ENCODE measurements around the gene HLCS. TPM values are rescaled to one million over a fixed set of nuclear protein-coding genes. Genes with fewer than 3 reads are reported as not detected.

Gene HLCS
- total RNA-seq, 2 donors from 2014 or later, result 40.9 to 41.8 TPM

DNA sequence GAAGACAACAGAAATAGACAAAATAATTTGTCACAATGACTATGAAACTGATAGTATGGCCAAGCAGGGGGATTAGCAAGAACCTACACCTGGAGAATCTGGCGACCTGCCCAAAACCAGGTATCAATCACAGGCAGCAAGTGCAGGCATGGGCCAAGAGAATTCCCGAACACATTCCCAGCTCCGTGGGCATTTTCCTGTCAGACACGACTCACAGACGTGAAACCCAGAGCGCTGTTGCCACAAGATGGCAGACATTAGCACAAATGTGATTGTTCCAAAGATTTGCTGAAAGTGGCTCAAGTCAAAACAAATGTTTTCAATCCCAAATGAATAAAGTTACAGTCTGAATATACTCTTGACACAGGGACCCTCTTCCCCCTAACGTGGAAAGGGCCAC lies 36.8 kb downstream of the HLCS start:
- Histone ChIP-seq H3K4me1 (replicated peaks) (peaks cover 7% of the 10 kb centered on the region), H3K27me3 (replicated peaks; ENCODE audit: insufficient read depth) (no peaks in the 10 kb centered on the region)
- WGBS, result 37% methylated on average over 7 of the region's 7 CpGs

DNA sequence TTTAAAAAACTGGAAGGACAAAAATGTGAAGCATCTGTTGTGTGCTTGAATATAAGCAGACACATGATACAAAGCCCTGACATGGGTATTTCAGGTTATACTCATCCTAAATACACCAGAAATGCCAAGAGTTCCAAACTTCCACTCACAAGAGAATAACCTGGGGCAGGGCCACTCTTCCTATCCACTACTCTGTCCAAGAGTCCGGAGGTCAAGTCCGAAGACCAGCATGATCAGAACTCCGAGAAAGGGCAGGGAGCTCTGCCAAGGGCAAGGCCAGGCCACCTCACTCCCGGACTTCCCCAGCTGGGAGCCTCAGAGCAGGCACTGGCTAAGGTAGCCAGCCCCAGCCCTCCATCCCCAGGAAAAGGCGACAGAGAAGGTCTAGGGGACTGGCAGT lies 37.5 kb downstream of the HLCS start:
- intact Hi-C loops (cut with DNase I), result loop anchor here (10.0 kb wide), 2 partner anchors 56 to 504 kb away; no protein-coding TSS in a partner anchor
- DNase-seq (ENCODE audit: low spot score), result no peak
- no peak overlapping the region for H3K4me3 ChIP-seq
- H3K27ac ChIP-seq, result peak overlapping the region in 1 of 2 donors; percentile 26
- no peaks in the 10 kb centered on the region for H3K9me3 ChIP-seq
- no peaks in the 10 kb centered on the region for H3K36me3 ChIP-seq
- peaks cover 7% of the 10 kb centered on the region for H3K4me1 ChIP-seq (replicated peaks)
- H3K27me3 ChIP-seq (replicated peaks; ENCODE audit: insufficient read depth), result no peaks in the 10 kb centered on the region
- WGBS, result 64% methylated on average over 5 of the region's 5 CpGs
- TF ChIP-seq, protein P1, sequence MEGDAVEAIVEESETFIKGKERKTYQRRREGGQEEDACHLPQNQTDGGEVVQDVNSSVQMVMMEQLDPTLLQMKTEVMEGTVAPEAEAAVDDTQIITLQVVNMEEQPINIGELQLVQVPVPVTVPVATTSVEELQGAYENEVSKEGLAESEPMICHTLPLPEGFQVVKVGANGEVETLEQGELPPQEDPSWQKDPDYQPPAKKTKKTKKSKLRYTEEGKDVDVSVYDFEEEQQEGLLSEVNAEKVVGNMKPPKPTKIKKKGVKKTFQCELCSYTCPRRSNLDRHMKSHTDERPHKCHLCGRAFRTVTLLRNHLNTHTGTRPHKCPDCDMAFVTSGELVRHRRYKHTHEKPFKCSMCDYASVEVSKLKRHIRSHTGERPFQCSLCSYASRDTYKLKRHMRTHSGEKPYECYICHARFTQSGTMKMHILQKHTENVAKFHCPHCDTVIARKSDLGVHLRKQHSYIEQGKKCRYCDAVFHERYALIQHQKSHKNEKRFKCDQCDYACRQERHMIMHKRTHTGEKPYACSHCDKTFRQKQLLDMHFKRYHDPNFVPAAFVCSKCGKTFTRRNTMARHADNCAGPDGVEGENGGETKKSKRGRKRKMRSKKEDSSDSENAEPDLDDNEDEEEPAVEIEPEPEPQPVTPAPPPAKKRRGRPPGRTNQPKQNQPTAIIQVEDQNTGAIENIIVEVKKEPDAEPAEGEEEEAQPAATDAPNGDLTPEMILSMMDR (IDR thresholded peaks at IDR 0.05), result no peak
- no peak for TF ChIP-seq POLR2A (IDR thresholded peaks at IDR 0.05)
- TF ChIP-seq POLR2AphosphoS5 (IDR thresholded peaks at IDR 0.05), result no peak

More for the DNA sequence above, 36.8 kb downstream of the HLCS start:
- peak; percentile 54 for DNase-seq (ENCODE audit: low spot score)
- intact Hi-C loops (cut with DNase I), result loop anchor here (10.0 kb wide), 2 partner anchors 55 to 505 kb away; no protein-coding TSS in a partner anchor
- H3K27ac ChIP-seq, result peak overlapping the region in 1 of 2 donors; percentile 26
- H3K36me3 ChIP-seq, result no peaks in the 10 kb centered on the region
- TF ChIP-seq, protein P1 (IDR thresholded peaks at IDR 0.05), result peak in 1 of 4 experiments; percentile 11
- TF ChIP-seq POLR2A (IDR thresholded peaks at IDR 0.05), result no peak
- H3K9me3 ChIP-seq, result no peaks in the 10 kb centered on the region
- no peak overlapping the region for H3K4me3 ChIP-seq

DNA sequence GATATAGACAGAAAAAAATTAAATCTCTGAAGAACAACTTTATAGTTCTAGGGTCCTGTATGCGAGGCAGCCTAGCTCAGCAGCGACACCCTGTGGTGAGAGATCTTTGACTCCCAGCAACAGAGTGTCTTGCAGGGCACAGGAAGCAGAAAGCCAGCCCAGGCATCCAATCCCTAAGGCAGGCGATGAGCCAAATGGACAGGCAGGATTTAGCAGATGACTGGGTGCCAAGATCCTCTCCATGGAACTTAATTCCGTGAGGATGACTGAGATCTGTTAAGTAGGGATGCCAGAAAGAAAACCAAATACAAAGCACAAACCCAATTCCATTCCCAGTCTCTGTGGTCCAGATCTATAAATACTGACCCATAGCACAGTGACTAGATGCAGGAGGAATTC lies 38.8 kb downstream of the HLCS start:
- no peaks in the 10 kb centered on the region for H3K36me3 ChIP-seq
- H3K4me1 ChIP-seq (replicated peaks), result peaks cover 7% of the 10 kb centered on the region
- intact Hi-C loops (cut with DNase I), result loop anchor here (2.0 to 10.0 kb wide), 3 partner anchors 57 to 503 kb away; no protein-coding TSS in a partner anchor
- peak overlapping the region; percentile 57 to 72 for H3K27ac ChIP-seq
- no peaks in the 10 kb centered on the region for H3K27me3 ChIP-seq (replicated peaks; ENCODE audit: insufficient read depth)
- TF ChIP-seq POLR2A (IDR thresholded peaks at IDR 0.05), result no peak
- TF ChIP-seq, protein P1 (IDR thresholded peaks at IDR 0.05), result peak; percentile 78 to 93 (median 90)
- no peak for TF ChIP-seq POLR2AphosphoS5 (IDR thresholded peaks at IDR 0.05)
- peak; percentile 89 for DNase-seq (ENCODE audit: low spot score)
- H3K9me3 ChIP-seq, result no peaks in the 10 kb centered on the region
- H3K4me3 ChIP-seq, result no peak overlapping the region
- 6% methylated on average over 4 of the region's 4 CpGs for WGBS

DNA sequence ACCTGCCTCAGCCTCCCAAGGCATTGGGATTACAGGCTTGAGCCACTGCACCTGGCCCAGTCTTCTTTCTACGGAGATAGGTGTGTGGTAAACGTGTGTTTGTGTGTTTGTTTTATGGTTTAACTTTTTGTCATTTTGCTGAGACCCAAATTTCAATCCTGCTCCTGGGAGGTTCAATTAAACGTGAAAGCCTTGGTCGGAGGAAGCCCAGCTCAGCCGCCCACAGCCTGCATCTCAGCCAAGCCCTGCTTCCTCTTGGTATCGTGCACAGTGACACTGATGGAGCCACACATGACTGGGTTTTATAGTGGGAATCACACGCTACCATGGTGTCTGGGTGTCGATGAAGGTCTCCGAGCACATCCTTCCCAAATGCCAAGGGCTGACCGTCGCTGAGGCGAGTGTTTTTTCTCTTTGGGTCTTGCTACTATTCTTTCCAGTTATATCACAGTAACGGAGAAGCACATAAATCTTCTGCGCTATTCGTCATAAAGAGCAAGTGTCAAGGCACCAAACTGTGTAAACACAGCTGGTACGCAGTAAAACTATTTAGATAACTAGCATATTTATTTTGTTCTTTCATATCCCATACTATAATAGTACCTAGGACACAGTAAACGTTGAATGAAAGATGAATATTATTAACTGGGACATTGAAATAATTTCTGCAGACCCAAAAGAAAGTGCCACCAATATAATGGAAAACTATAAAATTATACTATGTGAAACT lies 39.3 kb downstream of the HLCS start:
- H3K36me3 ChIP-seq, result no peaks in the 10 kb centered on the region
- 33% methylated on average over 17 of the region's 17 CpGs for WGBS
- no peak for TF ChIP-seq POLR2A (IDR thresholded peaks at IDR 0.05)
- TF ChIP-seq POLR2AphosphoS5 (IDR thresholded peaks at IDR 0.05), result peak; percentile 90
- no peaks in the 10 kb centered on the region for H3K27me3 ChIP-seq (replicated peaks; ENCODE audit: insufficient read depth)
- peak; percentile 56 for DNase-seq (ENCODE audit: low spot score)
- intact Hi-C loops (cut with DNase I), result loop anchor here (2.0 to 10.0 kb wide), 3 partner anchors 58 to 502 kb away; no protein-coding TSS in a partner anchor
- H3K9me3 ChIP-seq, result no peaks in the 10 kb centered on the region
- peaks cover 7% of the 10 kb centered on the region for H3K4me1 ChIP-seq (replicated peaks)
- H3K4me3 ChIP-seq, result no peak overlapping the region
- peak overlapping the region; percentile 57 to 72 for H3K27ac ChIP-seq

DNA sequence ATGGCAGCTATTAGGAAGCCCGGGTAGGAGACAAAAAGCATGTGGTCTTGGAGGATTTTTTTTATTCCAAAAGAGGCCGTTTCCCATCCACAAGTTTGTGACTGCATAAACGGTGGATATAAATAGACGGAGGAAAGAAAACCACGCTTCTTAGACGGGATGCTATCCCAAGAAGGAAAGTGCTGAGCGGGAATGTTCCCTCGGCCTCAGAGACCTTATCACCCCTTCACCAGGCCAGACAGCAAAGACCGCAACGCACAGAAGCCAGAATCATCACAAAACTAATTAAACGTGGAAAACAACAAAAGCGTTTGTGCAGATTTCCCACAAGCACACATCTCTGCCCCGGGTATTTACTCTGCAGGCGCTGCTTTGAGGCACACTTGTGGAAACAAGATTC lies 43.2 kb downstream of the HLCS start:
- 71% methylated on average over 14 of the region's 14 CpGs for WGBS
- no peak for TF ChIP-seq POLR2AphosphoS5 (IDR thresholded peaks at IDR 0.05)
- TF ChIP-seq, protein P1 (IDR thresholded peaks at IDR 0.05), result no peak
- no peak for TF ChIP-seq POLR2A (IDR thresholded peaks at IDR 0.05)
- no peak for DNase-seq (ENCODE audit: low spot score)
- no peaks in the 10 kb centered on the region for H3K9me3 ChIP-seq
- H3K4me1 ChIP-seq (replicated peaks), result peaks cover 5% of the 10 kb centered on the region
- no peak overlapping the region for H3K27ac ChIP-seq
- H3K36me3 ChIP-seq, result no peaks in the 10 kb centered on the region
- no peaks in the 10 kb centered on the region for H3K27me3 ChIP-seq (replicated peaks; ENCODE audit: insufficient read depth)
- intact Hi-C loops (cut with DNase I), result loop anchor here (10.0 kb wide), 2 partner anchors 62 to 498 kb away; no protein-coding TSS in a partner anchor
- H3K4me3 ChIP-seq, result no peak overlapping the region

Measured in prostate gland (tissue), 2 donors.